NCI-H1436 treated with DMSO at 0.1 percent for 48 hours (cell line): ENCODE results near the gene MRPS34.
"Not testable (repeated sequence)": the region's sequence is repeated elsewhere in the genome, so short reads cannot be mapped to it uniquely, and the experiment has no call there.

ENCODE experiments used
- DNase-seq: peaks from one replicate; lab custom pipeline; 2025; lab: John Stamatoyannopoulos, UW

MRPS34 gene

DNA sequence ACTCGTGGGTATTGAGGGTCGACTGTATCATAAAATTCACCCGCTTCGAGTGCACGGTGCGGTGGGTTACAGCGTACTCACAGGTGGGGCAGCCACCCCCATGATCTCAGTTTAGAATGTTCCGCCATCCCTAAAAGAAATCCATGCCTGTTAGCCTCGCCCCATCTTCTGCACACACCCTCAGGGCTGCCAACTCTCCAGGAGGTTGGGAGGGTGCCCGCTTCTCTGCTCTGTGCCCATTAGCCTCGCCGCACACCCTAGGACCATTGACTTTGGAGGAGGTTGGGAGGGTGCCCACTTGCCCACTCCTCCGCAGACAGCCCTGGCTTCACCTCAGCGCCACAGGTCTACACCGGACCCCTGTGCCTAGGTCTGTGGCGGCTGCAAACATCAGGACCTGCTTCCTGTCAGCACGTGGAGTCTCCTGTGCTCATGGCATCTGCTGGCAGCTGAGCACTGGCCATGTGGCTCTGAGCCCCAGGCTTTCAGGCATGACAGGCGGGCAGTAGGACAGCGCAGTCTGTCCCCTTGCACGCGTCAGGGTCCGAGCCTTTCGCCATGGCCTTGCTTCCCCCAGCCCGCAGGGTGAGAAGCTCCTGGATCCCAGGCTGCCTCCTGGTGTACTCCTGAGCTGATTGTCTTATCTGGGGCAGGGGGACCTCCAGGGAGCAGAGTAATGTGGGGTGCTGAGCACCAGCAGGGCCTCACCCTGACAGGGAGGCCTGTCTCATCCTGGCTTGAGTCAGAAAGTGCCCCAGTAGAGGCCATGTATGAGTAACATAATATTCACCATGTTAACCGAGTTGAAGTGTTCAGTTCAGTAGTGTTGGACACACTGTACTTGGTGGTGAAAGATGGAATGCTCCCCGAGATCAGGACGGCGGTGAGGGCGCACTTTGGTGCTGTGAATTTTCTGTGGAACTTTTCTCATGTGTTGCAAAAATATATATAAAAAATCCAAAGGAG lies 23.5 kb downstream of the MRPS34 start:
- no peak for DNase-seq

DNA sequence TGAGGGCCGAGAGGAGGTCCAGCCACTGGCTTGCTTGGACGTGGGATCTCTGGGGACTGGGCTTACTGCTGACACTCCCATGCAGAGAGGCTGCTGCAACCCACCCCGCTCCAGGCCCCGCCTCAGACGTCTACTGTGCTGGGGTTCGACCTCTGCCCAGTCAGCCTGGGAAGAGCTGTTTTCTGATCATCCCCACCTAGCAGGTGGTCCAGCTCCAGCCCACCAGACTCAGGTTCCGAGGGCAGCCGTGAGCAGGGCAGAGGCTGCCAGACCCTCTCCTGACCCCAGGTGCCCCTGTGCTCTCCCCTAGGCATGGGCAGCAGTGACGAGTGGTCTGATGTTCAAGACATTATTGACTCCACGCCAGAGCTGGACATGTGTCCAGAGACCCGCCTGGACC lies 25.0 kb downstream of the MRPS34 start:
- no peak for DNase-seq

DNA sequence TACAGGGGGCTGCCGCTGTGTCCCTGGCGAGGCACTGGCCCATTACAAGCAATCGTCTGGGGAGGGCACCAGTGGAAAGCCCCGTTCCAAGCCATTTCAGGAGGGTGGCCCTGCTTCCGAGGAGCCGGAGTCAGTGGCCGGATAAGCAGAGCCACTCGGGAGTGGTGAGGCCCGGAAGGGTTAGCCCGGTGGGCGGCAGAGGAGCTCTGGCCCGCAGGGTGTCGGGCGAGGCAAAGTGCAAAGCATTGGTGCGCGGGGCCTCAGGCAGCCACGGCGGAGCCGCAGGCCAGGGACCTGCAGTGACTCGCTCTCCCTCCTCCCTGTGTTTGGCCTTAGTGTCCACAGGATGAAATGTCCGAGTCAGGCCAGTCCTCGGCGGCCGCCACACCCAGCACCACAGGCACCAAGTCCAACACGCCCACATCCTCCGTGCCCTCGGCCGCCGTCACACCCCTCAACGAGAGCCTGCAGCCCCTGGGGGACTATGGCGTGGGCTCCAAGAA lies 26.2 kb downstream of the MRPS34 start:
- DNase-seq = no peak

DNA sequence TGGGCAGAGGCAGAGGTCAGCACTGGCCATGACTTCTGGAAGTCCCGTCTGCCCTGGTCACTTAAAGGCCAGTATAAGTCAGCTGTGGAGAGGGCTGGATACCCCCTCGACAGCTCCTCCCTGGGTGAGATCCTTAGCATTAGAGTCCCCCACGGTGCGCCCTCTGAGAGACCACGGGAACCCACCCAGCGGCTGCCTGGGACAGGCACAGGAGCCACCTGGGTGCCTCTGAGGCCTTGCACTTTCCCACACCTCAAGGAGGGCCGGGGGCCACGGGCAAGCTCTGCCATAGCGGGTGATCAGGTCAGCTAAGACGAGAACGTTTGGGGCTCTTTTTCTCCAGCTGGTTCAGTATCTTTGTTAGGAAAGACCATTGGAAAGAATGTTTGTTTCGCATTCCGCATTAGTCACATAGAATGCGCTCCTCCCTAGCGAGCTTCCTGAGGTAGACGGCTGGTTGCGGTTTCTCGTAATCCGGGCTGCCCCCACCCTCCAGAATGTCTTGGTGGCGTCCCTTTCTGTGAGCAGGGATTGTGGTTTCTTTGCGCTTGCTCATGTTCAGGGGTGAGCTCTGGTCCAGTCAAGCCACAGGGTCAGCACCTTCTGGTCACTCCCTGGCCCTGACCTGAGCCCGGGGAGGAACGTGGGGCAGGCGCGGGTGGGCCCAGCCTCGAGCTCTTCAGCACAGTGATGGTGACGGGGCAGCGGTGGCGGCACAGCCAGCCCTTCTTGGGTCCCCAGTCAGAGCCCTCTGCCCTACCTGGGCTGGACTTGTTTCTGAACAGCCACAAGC lies 26.8 kb downstream of the MRPS34 start:
- no peak for DNase-seq

DNA sequence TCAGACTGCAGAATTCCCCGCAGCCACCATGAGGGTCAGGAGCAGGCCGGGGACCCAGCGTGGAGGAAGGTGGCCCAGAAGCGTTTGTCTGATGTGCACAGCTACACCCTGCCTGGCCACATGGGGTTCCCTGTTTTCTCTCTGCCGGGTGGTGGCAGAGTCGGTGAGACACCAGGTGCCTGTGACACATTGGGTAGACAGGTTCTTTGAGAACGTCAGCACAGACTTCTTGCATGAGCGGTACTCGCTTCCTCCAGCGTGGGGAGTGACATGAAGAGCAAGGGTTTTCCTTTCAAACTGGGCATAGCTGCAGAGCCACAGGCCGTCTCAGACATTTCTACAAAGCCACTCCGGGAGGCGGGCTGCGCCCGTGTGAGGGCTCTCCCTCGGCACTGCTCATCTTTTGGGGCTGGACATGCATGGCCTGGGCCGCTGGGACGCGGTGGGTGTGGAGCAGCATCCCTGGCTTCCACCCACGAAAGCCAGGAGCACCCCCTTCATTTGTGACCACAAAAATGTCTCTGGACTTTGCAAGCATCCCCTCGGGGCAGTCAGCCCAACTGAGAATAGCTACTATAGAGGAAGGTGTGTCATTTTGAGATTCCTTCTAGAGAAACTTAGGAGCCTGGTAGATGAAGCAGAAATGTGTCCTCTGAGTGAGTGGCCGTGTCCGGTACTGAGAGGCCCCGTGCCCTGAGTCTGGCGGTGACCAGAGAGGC lies 27.6 kb downstream of the MRPS34 start:
- no peak for DNase-seq

DNA sequence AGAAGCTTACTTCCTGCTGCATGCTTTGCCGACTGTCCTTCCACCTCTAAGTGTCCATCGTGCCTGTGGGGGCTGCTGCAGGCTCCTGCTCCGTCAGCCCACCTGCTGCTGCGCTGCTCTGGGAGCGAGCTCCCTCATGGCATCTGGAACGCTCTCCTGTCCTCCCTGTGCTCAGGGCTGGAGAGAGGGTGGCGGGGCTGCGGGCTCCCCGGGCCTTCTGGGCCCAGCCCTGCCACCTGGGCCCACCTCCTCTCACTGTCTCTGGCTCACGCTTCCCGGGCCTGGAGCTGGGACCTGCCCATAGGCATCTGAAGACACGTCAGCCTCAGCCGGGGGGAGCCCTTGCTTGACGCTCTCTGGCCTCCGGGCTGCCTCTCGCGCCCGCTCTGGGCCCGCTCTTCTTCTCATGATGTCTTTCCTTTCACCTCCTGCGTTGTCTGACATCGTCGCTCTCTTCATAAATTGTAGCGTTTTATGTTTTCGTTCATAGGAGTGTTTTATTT lies 28.5 kb downstream of the MRPS34 start:
- DNase-seq = no peak

DNA sequence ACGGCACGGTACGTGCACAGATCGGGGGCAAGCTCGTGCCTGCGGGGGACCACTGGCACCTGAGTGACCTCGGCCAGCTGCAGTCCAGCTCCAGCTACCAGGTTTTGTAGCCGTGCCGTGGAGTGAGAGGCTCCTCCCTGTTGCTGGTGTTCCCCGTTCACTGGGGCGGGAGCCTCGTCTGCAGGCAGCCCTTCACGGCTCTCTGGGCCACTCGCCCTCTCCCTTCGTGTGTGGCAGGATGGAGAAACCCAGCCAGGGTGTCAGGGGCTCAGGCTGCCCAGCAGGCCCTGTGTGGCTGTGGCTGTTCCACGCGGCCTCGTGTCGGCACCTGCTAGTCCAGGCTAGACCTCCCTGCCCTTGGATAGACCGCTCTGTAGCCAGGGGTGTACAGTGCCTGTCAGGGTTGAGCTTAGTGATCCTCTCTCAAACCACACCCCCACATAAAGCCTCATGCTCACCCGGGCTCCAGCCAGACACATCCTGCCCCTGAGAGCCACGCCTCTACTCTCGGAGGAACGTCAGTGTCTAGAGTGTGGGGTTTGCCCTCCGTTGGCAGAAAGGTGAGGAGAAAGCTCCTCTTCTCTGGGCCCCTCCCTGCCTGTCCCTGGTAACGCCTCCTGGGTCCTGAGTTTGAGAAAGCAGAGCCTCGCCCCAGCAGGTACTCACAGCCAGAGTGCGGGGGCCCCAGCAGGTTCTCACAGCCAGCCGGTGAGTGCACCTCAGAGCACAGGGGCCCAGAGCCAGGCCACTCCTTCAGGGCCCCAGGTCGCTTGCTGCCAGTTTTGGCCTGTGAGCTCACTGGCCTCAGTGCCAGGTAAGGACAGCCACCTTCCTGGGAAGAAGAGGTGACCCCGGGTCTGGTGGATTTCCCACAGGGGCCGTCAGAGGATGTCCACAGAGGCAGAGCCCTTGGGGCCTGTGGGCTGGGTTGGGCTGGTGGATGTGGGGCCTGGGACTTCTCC lies 29.3 kb downstream of the MRPS34 start:
- DNase-seq = no peak

DNA sequence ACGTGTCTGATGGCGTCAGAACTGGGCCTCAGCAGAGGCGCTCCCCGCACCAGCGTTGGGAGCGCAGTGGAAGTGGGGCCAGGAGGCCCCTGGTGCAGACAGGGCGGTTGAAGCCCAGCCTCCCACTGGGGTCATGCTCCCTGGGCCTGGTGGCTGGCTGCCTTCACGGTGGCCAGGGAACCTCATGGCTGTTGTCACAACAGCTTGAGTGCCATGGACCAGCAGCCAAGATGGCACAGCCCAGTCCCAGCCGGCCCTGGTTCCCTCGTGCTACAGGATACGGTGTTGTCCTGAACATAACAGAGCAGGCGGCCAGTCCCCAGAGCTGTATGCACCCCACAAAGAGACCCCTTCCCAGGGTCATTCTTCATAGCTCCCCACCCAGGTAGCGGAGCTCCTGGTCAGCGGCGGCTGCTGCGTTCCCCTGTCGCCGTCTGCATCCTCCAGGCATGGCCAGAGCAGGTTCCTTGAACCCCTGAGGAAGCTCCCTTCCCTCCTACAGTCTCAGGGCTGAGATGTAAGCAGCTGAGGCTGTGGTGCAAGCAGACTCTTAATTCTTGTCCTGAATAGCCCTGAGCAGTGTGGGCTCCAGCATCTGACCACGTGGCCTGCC lies 31.3 kb downstream of the MRPS34 start:
- no peak for DNase-seq

DNA sequence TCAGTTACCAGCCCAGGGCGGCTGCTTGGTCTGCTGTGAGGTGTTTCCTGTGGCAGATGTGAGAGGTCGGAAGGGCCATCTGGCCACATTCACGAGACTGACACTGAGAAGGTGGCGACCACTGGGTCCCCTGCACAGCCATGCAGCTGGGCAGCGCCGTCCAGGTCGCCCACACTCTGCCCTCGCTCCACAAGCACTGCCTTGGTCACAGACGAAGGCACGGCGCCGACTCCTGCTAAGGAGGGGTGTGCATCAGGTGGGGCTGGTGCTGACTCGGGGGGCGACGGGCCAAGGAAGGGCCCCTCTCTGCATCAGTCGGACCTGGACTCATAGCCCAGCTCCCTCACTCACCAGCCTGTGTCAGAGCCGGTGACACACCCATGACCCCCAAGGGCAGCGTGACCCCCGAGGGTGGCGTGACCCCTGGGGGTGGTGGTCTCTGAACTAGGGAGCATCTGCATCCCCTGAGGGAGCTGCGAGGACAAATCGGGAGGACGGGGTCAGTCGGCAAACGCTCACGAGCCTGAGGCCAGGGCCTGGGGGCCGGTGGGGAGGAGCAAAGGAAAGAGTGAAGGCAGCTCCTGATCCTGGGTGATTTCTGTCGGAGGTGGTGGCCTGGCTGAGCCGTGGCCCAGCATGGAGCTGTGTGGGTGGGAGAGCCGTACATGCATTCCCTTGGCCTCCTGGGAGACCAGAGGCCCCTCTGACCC lies 32.0 kb downstream of the MRPS34 start:
- DNase-seq = no peak

DNA sequence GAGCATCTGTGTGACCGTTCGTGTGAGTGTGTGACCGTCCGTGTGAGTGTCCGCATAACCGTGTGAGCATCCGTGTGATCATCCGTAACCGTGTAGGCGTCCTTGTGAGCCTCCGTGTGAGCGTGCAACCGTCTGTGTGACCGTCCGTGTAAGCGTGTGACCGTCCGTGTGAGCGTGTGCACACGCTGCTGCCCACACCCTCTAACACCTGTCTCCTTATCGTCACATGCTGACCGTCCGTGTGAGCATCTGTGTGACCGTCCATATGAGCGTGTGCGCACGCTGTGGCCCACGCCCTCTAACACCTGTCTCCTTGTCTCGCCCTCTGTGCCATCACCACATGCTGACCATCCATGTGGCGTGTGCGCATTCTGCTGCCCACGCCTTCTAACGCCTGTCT lies 32.7 kb downstream of the MRPS34 start:
- DNase-seq = no peak

DNA sequence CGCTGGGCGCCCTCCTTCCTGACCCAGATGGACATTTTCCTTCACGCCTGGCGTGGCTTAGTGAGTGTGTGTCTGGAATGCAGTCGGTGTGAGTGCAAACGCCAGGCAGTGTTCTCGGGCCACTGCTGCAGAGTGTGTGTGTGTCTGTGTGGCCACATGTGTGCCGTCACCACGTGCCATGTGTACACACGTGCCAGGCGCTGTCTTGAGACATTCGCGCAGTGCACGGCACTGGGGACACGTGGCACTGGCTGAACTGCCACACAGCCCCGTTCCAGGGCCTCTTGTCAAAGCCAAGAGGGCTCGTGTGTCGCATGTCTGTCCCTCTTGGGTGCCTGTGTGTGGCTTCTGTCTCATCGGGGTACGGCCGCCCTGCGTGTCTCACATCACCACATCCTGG lies 38.1 kb downstream of the MRPS34 start:
- DNase-seq = no peak

DNA sequence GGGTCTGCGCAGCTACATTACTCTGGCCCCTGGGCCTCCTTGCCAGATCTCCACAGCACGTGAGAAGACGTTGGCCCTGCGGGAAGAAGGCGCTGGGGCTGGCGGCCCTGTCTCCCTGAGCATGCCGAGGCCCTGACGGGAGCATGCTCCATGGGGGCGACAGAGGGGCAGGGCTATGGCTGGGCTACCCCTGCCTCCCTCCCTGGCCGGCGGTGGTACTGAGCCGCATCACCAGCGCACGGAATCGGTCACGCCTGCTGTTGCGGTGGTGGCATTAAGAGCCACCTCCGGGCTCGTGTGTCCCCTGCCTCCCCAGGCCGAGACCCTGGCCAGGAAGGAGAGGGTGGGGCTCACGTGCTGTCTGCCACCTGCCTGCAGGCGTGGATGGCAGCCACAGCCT lies 38.8 kb downstream of the MRPS34 start:
- no peak for DNase-seq

DNA sequence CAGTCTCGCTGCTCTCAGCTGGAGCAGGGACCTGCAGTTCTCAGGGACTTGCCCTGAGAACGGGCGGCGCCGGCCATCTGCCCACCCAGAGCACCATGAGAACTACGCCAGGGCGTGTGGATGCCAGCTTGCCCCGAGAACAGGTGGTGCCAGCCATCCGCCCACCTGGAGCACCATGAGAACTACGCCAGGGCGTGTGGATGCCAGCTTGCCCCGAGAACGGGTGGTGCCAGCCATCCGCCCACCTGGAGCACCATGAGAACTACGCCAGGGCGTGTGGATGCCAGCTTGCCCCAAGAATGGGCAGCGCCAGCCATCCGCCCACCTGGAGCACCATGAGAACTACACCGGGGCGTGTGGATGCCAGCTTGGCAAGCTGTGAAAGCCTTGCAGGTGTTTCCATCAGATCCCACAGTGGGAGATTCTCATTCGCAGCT lies 40.4 kb downstream of the MRPS34 start:
- DNase-seq = not testable (repeated sequence)

DNA sequence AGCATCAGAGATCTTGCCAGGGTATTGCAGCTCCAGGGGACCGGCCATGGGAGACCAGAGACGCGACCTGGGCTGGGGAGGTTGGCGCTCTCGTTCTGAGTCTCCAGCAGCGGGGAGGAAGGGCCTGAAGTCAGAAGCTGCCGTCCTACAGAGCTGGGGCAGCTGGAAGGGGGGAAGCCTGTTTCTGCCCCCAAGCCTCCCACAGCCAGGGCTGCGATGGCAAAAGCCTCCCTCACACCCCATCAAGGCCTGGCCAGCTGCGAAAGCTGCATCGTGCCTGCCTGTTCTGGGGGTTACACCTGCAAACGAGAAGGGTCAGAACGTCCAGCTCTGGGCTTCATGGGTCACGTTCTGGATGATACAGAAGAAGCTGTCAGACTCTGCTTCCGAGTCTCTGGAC lies 40.9 kb downstream of the MRPS34 start:
- no peak for DNase-seq

DNA sequence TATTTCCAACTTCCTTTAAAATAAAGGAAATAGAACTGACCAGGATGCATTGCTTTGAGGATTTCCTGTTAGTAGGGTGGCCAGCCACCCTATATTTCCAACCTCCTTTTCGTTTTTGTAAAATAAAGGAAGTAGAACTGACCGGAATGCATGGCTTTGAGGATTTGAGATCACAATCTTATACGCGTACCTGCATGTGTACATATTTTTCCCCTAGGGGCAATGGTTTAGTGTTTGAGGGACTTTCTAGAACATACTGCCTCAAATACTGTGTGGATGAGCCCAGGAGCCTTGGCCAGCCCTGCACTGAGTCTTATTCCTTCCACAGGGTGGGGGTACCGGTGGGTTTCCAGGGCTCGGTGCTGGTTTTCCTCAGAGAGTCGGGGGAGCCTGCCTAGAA lies 41.3 kb downstream of the MRPS34 start:
- DNase-seq = no peak

DNA sequence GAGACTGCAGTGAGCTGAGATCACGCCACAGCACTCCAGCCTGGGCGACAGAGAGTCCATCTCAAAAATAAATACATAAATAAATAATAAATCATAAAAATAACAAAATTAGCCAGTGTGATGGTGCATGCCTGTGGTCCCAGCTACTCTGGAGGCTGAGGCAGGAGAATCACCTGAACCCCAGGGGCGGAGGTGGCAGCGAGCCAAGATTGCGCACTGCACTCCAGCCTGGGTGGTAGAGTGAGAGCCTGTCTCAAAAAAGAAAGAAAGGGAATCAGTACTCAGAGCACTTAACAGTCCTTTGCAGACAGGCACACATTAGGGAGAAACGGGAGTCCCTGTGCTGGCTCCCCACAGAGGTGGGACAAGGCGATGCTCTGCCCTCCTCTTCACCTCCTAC lies 41.9 kb downstream of the MRPS34 start:
- DNase-seq = no peak

DNA sequence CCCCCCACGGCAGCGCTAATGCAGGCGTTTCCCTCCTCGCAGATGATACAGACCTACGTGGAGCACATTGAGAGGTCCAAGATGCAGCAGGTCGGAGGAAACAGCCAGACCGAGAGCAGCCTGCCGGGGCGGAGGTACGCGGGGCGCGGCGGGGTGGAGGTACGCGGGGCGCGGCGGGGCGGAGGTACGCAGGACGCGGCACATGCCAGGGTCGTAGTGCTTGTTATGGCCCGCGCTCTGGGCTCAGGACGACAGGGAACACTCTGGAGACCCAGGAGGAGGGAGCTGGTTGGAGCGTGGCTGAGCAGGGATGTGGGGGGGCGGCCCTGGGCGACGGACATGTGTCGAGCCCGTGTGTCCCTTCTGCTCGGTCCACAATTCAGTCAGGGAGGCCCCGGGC lies 43.5 kb downstream of the MRPS34 start:
- DNase-seq = no peak

DNA sequence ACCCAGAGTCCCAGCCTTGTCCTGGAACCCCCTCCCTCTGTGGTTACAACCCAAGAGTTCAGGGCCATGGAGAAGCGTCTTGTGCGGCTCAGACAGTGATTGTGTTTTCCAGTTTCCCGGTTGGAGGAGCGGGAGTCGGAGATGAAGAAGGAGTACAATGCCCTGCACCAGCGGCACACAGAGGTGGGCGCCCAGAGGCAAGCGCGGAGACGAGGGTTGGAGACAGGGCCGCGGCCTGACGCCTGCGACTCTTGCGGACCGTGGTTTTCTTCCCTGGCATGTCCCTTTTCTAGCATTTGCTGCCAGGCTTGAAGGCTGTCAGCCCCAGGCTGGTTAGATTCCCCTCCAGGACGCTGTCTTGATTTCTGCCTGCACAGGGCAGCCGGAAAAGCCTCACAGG lies 43.9 kb downstream of the MRPS34 start:
- DNase-seq = no peak
